WTC11 (cell line): ENCODE data around the gene SLC24A4. TPM values are rescaled to one million over a fixed set of nuclear protein-coding genes. Genes with fewer than 3 reads are reported as not detected.

ENCODE experiments used
- ATAC-seq: fragments of 200-7000 bp; cut with Tn5 transposase; 2 replicates; pipeline ENCODE4 v1.10.0; 2021; ENCODE audit warnings: mild to moderate bottlenecking, moderate library complexity
- CTCF ChIA-PET: fragments of 300-600 bp; sonication (Branson Sonifier 250); formaldehyde crosslinking; loops from one replicate; lab custom pipeline; 2021; ENCODE audit warnings: antibody characterized with exemption; lab: Charles Lee
- POLR2A ChIA-PET: fragments of 350-600 bp; sonication (Branson Sonifier 250); formaldehyde crosslinking; loops from one replicate; lab custom pipeline; 2021; ENCODE audit warnings: antibody characterized with exemption; lab: Charles Lee
- DNase-seq: peaks from one replicate; pipeline ENCODE4 v3.0.0; 2021; ENCODE audit warnings: low spot score
- H3K27ac Mint-ChIP-seq: 2 replicates; pipeline ENCODE4 v1.8.0; 2021; ENCODE audit warnings: mixed read lengths
- H3K27me3 Mint-ChIP-seq: 2 replicates; pipeline ENCODE4 v1.8.0; 2021; ENCODE audit warnings: low read depth, mild to moderate bottlenecking, moderate library complexity, mixed read lengths
- H3K36me3 Mint-ChIP-seq: 2 replicates; pipeline ENCODE4 v1.8.0; 2021; ENCODE audit warnings: mixed read lengths
- H3K4me1 Mint-ChIP-seq: 2 replicates; pipeline ENCODE4 v1.8.0; 2022; ENCODE audit warnings: mixed read lengths
- H3K4me3 Mint-ChIP-seq: 2 replicates; pipeline ENCODE4 v1.8.0; 2021; ENCODE audit warnings: mild to moderate bottlenecking, moderate library complexity, mixed read lengths
- H3K9me3 Mint-ChIP-seq: 2 replicates; pipeline ENCODE4 v1.8.0; 2021; ENCODE audit warnings: mixed read lengths
- ATF1 ChIP-seq: sonication (generic); formaldehyde crosslinking; IDR thresholded peaks from 2 replicates; pipeline ENCODE4 v1.8.1; 2023; ENCODE audit warnings: mild to moderate bottlenecking, moderate library complexity, missing genetic modification reagents
- ELF4 ChIP-seq: sonication (generic); formaldehyde crosslinking; IDR thresholded peaks from 2 replicates; pipeline ENCODE4 v1.8.1; 2022; ENCODE audit warnings: low read depth, mild to moderate bottlenecking, moderate library complexity, missing genetic modification reagents
- ESRRA ChIP-seq: sonication (generic); formaldehyde crosslinking; IDR thresholded peaks from 2 replicates; pipeline ENCODE4 v1.8.1; 2022; ENCODE audit warnings: mild to moderate bottlenecking, missing genetic modification reagents, borderline replicate concordance
- FOXJ3 ChIP-seq: sonication (generic); formaldehyde crosslinking; IDR thresholded peaks from 2 replicates; pipeline ENCODE4 v1.9.0; 2021; ENCODE audit warnings: missing genetic modification reagents, mild to moderate bottlenecking, borderline replicate concordance
- HMGA2 ChIP-seq: fragments of 250-450 bp; sonication (Bioruptor Pico); IDR thresholded peaks from 2 replicates; pipeline ENCODE4 v1.4.0; 2021; ENCODE audit warnings: mild to moderate bottlenecking, moderate library complexity
- IRF2 ChIP-seq: sonication (generic); formaldehyde crosslinking; IDR thresholded peaks from 2 replicates; pipeline ENCODE4 v1.8.0; 2022; ENCODE audit warnings: low read depth, missing genetic modification reagents, borderline replicate concordance
- NR2C2 ChIP-seq: sonication (generic); formaldehyde crosslinking; IDR thresholded peaks from 2 replicates; pipeline ENCODE4 v1.8.0; 2022; ENCODE audit warnings: mild to moderate bottlenecking, missing genetic modification reagents
- NR3C1 ChIP-seq: sonication (generic); formaldehyde crosslinking; conservative IDR thresholded peaks from 2 replicates; pipeline ENCODE4 v1.8.1; 2023; ENCODE audit warnings: low read depth, mild to moderate bottlenecking, missing genetic modification reagents
- OVOL2 ChIP-seq: fragments of 250-450 bp; sonication (Bioruptor Pico); IDR thresholded peaks from 2 replicates; pipeline ENCODE4 v1.9.0; 2021; ENCODE audit warnings: mild to moderate bottlenecking, borderline replicate concordance
- PRDM15 ChIP-seq: sonication (generic); formaldehyde crosslinking; IDR thresholded peaks from 2 replicates; pipeline ENCODE4 v1.8.0; 2022; ENCODE audit warnings: missing genetic modification reagents
- PREB ChIP-seq: sonication (generic); formaldehyde crosslinking; IDR thresholded peaks from 2 replicates; pipeline ENCODE4 v1.8.1; 2022; ENCODE audit warnings: mild to moderate bottlenecking, missing genetic modification reagents, moderate library complexity, borderline replicate concordance
- RELA ChIP-seq: sonication (generic); formaldehyde crosslinking; IDR thresholded peaks from 2 replicates; pipeline ENCODE4 v1.8.1; 2022; ENCODE audit warnings: missing genetic modification reagents, mild to moderate bottlenecking, borderline replicate concordance
- SOX15 ChIP-seq: fragments of 250-450 bp; sonication (Bioruptor Pico); IDR thresholded peaks from 2 replicates; pipeline ENCODE4 v1.9.0; 2021; ENCODE audit warnings: mild to moderate bottlenecking
- ZNF138 ChIP-seq: sonication (generic); formaldehyde crosslinking; conservative IDR thresholded peaks from 2 replicates; pipeline ENCODE4 v1.8.1; 2022; ENCODE audit warnings: mild to moderate bottlenecking, moderate library complexity, missing genetic modification reagents
- ZNF219 ChIP-seq: sonication (generic); formaldehyde crosslinking; IDR thresholded peaks from 2 replicates; pipeline ENCODE4 v1.8.0; 2023; ENCODE audit warnings: missing genetic modification reagents, mild to moderate bottlenecking, borderline replicate concordance
- ZNF532 ChIP-seq: fragments of 250-450 bp; sonication (Bioruptor Pico); IDR thresholded peaks from 2 replicates; pipeline ENCODE4 v1.9.0; 2021; ENCODE audit warnings: mild to moderate bottlenecking, borderline replicate concordance
- ZNF671 ChIP-seq: fragments of 250-450 bp; sonication (Bioruptor Pico); IDR thresholded peaks from 2 replicates; pipeline ENCODE4 v1.8.0; 2021; ENCODE audit warnings: mild to moderate bottlenecking
- total RNA-seq: library from RNA; stranded (reverse); gene quantifications from 3 replicates; pipeline ENCODE4 v1.2.3, GENCODE V29; 2021
- TF ChIP-seq, protein P1 (sequence below): sonication (generic); formaldehyde crosslinking; IDR thresholded peaks from 2 replicates; pipeline ENCODE4 v1.8.0; 2022; ENCODE audit warnings: mild to moderate bottlenecking, missing genetic modification reagents
- TF ChIP-seq, protein P2 (sequence below): sonication (generic); formaldehyde crosslinking; IDR thresholded peaks from 2 replicates; pipeline ENCODE4 v1.8.0; 2022; ENCODE audit warnings: mild to moderate bottlenecking, missing genetic modification reagents

SLC24A4 gene
- total RNA-seq, 1 experiment from 2014 or later = 0.90 TPM

GRCh38 chr14:92489394-92490238 is 166.7 kb downstream of the SLC24A4 start (continued):
- TF ChIP-seq PRDM15 (CRISPR knock-in tag) (no peak), NR2C2 (CRISPR knock-in tag) (no peak), NR3C1 (CRISPR knock-in tag) (no peak)
- TF ChIP-seq, protein P1, sequence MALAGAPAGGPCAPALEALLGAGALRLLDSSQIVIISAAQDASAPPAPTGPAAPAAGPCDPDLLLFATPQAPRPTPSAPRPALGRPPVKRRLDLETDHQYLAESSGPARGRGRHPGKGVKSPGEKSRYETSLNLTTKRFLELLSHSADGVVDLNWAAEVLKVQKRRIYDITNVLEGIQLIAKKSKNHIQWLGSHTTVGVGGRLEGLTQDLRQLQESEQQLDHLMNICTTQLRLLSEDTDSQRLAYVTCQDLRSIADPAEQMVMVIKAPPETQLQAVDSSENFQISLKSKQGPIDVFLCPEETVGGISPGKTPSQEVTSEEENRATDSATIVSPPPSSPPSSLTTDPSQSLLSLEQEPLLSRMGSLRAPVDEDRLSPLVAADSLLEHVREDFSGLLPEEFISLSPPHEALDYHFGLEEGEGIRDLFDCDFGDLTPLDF (CRISPR knock-in tag) = no peak

- Mint-ChIP-seq H3K36me3 (no peaks in the 10 kb centered on the region), H3K4me1 (peaks cover 11% of the 10 kb centered on the region), H3K4me3 (no peak overlapping the region), H3K9me3 (no peaks in the 10 kb centered on the region), H3K27ac (no peak overlapping the region), H3K27me3 (no peaks in the 10 kb centered on the region; the same call in 1 of the 2 replicates)
- CTCF ChIA-PET = interaction anchor here (1.3 kb wide), 1 partner anchor 21 kb away, joined by 3 read pairs; no protein-coding TSS in a partner anchor
- ATAC-seq (no peak), DNase-seq (no peak)
- POLR2A ChIA-PET = interaction anchor here (1.0 kb wide), 1 partner anchor 22 kb away, joined by 3 read pairs; no protein-coding TSS in a partner anchor
- TF ChIP-seq IRF2 (CRISPR knock-in tag) (no peak), SOX15 (CRISPR knock-in tag) (no peak), FOXJ3 (CRISPR knock-in tag) (no peak), HMGA2 (CRISPR knock-in tag) (no peak), ZNF138 (no peak), NR3C1 (CRISPR knock-in tag) (no peak), PREB (CRISPR knock-in tag) (no peak), ESRRA (CRISPR knock-in tag) (no peak), RELA (CRISPR knock-in tag) (no peak)
Observed at GRCh38 chr14:92490239-92490959, 167.4 kb downstream of the SLC24A4 start.

- no peaks in the 10 kb centered on the region; the same call in 1 of the 2 replicates for H3K27me3 Mint-ChIP-seq
- ChIA-PET POLR2A (no interaction called here), CTCF (no interaction called here)
- ATAC-seq = no peak
- H3K27ac Mint-ChIP-seq = no peak overlapping the region
- no peak overlapping the region for H3K4me3 Mint-ChIP-seq
- no peaks in the 10 kb centered on the region for H3K9me3 Mint-ChIP-seq
- H3K36me3 Mint-ChIP-seq = no peaks in the 10 kb centered on the region
- no peak for DNase-seq
- peaks cover 11% of the 10 kb centered on the region for H3K4me1 Mint-ChIP-seq
- TF ChIP-seq ZNF671 (no peak), NR3C1 (CRISPR knock-in tag) (no peak), ELF4 (no peak), ATF1 (CRISPR knock-in tag) (no peak), ZNF219 (CRISPR knock-in tag) (no peak), ZNF532 (no peak), OVOL2 (no peak)
- TF ChIP-seq, protein P2, sequence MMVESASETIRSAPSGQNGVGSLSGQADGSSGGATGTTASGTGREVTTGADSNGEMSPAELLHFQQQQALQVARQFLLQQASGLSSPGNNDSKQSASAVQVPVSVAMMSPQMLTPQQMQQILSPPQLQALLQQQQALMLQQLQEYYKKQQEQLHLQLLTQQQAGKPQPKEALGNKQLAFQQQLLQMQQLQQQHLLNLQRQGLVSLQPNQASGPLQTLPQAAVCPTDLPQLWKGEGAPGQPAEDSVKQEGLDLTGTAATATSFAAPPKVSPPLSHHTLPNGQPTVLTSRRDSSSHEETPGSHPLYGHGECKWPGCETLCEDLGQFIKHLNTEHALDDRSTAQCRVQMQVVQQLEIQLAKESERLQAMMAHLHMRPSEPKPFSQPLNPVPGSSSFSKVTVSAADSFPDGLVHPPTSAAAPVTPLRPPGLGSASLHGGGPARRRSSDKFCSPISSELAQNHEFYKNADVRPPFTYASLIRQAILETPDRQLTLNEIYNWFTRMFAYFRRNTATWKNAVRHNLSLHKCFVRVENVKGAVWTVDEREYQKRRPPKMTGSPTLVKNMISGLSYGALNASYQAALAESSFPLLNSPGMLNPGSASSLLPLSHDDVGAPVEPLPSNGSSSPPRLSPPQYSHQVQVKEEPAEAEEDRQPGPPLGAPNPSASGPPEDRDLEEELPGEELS = no peak
Observed at GRCh38 chr14:92491782-92492181, 168.8 kb downstream of the SLC24A4 start.
